ENCODE data around the gene TMEM200B. TPM values are rescaled to one million over a fixed set of nuclear protein-coding genes. Genes with fewer than 3 reads are reported as not detected.
"Not testable (repeated sequence)": the region's sequence is repeated elsewhere in the genome, so short reads cannot be mapped to it uniquely, and the experiment has no call there.

TMEM200B gene
- 2.3 TPM for total RNA-seq
- long read RNA-seq, transcript TMEM200B-202 (2 exons, 2,501 nt): major isoform, 7 of 8 reads
- long read RNA-seq, partial matches to known transcripts: 1 of 8 reads
- long read RNA-seq, other reads (novel, unspliced or antisense): 0 of 8 reads

DNA sequence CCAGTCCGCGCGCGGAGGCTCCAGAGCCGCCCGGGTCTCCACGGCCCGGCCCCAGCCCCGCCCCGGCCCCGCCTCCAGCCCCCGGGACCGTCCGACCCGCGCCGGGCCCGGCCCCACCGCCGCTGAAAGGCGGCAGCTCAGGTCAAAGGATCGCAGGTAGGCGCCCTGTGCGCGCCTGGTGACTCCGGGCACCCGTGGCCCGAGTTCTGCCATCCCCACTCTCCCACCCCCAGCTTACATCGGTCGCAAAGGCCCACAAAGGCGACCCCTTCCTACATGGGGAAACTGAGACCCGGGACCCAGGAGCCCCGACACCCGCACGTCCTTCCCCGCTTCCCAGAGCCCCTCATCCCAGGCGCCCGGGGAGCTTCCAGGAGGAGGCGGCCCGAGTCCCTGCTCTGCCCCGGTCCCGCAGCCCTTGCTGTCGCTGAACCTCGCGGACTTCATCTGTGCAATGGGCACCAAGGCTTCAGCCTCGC, at the start of gene TMEM200B:
TMEM200B (minus strand) TSS at position 17 of the 479 bp plus-strand sequence. CDS start 2,075 bp downstream, outside the sequence.
- ATAC-seq (ENCODE audit: poor library complexity) (peak; percentile 31), DNase-seq (no peak)
- intact Hi-C loops (cut with DNase I): no loop called here

DNA sequence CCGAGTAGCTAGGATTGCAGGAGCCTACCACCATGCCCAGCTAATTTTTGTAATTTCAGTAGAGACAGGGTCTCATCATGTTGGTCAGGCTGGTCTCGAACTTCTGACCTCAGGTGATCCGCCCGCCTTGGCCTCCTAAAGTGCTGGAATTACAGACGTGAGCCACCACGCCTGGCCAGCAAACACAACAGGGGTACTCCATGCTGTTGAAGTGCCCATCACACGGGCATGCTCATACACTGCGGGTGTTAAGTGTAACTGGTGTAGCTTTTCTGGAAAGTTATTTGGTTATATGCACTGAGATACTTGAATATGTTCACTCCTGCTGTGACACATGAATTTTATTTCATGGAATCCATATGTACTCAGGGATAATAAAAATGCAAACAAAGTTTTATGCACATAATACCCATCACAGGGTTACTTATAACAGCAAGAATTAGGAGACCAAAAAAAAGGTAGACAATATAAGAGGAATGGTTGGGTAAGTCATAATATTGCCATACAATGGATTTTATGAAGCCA, 48.8 kb upstream of the TMEM200B start:
- no peak for ATAC-seq (ENCODE audit: poor library complexity)
- intact Hi-C loops (cut with DNase I): no loop called here
- DNase-seq: no peak

DNA sequence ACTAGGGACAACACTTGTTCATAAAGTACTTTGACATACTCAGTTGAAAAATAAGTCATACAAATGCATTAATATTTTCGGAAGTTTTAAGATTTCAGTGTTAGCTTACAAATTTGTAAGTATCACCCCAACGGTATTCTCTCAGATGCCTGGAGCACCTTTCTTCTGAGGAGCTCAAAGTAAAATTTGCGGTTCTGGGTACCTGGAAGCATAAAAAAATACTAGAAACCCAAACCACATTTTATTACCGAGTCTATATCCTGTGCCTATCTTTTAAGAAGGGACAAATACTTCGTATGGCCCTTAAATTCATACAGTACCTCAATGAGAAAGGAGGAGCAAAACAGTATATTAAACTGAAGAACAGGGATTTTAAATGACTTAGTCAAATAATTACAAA, 47.8 kb upstream of the TMEM200B start:
- DNase-seq (no peak), ATAC-seq (ENCODE audit: poor library complexity) (no peak)
- intact Hi-C loops (cut with DNase I): no loop called here

DNA sequence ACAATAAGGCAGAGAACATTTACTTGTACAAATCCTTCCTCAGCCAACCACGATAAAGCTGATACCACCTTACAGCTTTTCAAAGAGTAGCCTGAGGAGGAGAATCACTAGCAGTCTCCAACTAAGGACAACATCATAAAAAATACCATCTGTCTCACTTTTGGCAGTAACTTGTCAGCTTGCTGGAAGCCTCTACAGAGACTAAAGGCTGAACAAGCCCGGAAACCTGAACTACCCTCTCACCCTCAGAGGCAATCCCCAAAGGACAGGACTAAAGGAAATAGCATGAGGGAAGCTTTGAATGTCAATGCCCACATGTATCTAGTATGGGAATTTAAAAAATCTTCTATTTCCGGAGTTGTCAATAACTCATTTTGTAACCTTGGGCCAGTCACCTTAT, 47.4 kb upstream of the TMEM200B start:
- DNase-seq (no peak), ATAC-seq (ENCODE audit: poor library complexity) (peak; percentile 19)
- intact Hi-C loops (cut with DNase I): no loop called here

DNA sequence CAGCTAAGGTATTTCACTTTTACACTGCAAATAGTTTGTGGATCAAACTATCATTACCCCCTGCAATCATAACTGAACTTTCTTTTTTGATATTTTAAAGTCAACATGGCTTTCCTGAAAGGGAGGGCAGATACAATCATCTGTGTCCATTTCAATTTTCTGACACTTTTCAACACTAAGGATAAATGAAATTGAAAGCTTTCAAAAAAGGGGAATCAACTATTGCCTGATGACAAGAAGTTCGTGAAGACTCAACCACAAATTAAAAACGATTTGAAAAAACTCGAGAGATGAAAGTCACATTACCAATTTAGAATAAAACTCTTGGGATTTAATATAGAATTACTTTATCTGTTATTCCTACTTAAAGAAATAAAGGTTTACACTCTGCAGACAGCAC, 46.3 kb upstream of the TMEM200B start:
- intact Hi-C loops (cut with DNase I): no loop called here
- no peak for DNase-seq
- ATAC-seq (ENCODE audit: poor library complexity): no peak

DNA sequence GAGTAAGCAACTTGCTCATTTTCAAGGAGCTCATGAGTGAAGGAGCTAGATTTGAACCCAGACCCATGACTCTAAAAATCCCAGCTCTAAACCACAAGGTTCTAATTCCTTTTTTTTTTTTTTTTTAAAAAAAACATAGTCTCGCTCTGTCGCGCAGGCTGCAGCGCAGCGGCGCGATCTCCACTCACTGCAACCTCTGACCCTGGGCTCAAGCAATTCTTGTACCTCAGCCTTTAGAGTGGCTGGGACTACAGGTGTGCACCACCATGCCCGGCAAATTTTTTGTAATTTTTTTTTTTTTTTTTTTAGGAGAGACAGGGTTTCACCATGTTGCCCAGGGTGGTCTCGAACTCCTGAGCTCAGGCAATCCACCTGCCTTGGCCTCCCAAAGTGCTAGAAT, 44.2 kb upstream of the TMEM200B start:
- no peak for ATAC-seq (ENCODE audit: poor library complexity)
- DNase-seq: no peak
- intact Hi-C loops (cut with DNase I): no loop called here

DNA sequence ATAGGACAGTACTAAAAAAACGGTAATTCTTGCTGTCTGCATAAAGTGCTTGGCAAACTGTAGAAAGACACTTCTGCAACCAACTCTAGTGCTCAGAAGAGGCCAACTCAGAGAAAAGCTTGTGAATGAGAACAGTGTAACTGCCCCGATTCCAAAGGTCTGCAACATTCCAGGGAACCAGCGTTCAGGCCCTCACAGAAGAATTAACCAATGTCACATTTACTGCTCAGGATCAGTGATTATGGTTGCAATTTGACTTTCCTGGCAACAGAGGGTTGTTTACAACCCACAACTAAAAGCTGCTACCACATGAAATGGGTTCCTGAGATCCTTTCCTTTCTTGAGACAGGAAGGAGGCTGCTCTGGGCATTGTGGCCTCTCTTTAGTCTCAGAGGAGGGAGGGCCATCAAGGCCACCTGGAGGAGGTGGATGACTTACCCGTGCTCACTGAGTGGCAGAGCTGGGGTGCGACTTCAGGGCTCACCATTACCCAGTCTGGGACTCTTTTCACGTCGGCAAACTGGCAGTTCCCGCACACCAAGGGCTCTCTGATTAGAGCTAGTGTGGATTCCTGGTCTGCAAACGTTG, 42.7 kb upstream of the TMEM200B start:
- intact Hi-C loops (cut with DNase I): no loop called here
- no peak for ATAC-seq (ENCODE audit: poor library complexity)
- no peak for DNase-seq

DNA sequence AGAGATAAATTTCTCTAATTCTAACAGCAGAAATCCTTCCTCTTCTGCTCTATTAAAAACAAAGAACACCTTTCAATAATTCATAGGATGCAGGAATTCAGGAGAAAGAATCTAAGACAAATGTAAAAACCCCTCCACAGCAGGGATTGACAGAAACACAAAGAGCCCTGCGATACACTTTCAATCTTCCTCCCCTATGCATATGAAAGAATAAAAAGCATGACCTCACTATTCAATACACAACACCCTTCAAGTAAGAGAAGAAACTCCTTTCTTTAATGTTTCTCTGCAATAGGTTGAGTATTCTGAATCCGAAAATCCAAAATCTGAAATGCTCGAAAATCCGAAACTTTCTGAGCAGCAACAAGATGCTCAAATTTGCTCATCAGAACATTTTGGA, 40.9 kb upstream of the TMEM200B start:
- no peak for ATAC-seq (ENCODE audit: poor library complexity)
- DNase-seq: no peak
- intact Hi-C loops (cut with DNase I): no loop called here

DNA sequence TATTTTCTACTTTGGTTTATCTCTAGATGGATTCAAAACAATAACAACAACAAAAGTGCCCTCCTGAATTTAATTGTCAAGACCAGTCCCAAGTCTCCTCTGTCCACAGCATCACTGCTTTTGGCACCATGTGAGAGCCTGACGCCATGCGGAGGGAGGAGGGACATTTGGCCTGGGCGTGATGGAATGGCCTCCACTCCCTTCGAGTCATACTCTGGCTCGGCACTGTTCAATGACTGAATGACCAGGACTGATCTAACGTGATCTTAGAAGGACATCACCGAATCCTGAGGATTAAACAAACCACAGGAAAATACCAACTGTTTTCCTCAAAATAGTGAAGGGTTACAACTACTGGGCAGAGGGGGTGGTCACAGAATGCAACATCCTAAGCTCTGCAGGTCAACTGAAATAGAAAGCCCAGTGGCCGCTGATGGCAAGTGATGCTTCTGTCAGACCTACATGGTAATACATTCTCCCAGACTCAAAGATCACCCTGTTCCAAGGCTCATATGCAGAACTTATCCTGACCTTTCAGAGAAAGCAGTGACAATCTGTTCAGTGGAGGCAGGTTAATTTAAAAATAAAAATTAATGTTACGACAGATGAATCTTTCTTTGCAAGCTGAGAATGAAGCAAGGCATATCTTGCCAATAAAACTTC, 38.9 kb upstream of the TMEM200B start:
- peak; percentile 63 for DNase-seq
- intact Hi-C loops (cut with DNase I): no loop called here
- ATAC-seq (ENCODE audit: poor library complexity): peak; percentile 66

DNA sequence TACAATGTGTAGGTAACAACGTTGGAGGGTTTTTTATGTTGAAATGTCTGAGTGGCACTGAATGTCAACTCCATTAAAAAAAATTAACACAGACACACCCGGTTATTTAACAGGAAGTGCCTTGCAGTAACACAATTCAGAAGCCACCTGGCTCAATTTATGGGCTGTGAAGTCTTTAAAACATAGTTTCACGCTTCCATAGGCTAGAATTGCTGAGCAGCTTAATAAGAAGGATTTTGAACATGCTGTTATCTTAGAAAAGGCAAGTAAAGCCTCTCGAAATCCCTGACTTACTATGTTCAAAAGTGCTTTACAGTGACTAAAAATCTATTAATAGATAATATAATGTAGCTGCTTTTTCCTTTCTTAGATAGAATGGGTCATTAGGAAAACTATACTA, 38.3 kb upstream of the TMEM200B start:
- intact Hi-C loops (cut with DNase I): no loop called here
- DNase-seq (no peak), ATAC-seq (ENCODE audit: poor library complexity) (no peak)

DNA sequence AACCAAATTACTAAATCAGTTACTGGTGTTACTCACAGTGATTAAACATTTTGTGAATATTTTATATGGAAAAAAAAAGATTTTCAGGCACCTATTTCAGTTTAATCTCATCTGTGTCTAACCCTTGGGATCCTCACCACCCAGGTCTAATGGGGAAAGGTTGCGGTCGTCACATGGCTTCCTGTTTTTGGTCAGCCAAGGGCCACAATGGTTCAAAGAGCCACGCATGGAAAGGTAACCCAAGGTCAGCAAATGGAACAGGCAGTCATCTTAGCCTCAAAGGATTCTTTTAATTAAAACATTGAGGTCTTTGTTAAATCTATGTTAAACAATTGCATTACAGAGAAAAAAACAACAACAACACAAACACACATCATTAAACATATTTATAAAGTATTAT, 36.1 kb upstream of the TMEM200B start:
- ATAC-seq (ENCODE audit: poor library complexity): no peak
- no peak for DNase-seq
- intact Hi-C loops (cut with DNase I): no loop called here

DNA sequence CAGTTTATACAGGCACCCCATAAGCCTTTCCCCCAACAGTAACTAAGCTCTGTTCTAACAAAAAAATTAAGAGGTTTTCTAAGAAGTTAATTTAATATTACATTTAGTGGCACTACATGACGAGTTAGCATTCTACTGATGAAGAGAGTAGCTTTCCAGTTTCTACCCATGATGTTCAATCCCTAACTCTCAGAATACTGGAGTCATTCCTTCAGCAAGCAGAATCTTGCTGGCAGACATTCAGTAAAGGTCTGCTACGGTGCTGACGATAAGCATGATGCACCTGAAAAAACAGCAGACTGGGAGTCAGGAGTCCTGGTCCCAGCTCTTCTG, 33.5 kb upstream of the TMEM200B start:
- intact Hi-C loops (cut with DNase I): no loop called here
- DNase-seq (no peak), ATAC-seq (ENCODE audit: poor library complexity) (no peak)

DNA sequence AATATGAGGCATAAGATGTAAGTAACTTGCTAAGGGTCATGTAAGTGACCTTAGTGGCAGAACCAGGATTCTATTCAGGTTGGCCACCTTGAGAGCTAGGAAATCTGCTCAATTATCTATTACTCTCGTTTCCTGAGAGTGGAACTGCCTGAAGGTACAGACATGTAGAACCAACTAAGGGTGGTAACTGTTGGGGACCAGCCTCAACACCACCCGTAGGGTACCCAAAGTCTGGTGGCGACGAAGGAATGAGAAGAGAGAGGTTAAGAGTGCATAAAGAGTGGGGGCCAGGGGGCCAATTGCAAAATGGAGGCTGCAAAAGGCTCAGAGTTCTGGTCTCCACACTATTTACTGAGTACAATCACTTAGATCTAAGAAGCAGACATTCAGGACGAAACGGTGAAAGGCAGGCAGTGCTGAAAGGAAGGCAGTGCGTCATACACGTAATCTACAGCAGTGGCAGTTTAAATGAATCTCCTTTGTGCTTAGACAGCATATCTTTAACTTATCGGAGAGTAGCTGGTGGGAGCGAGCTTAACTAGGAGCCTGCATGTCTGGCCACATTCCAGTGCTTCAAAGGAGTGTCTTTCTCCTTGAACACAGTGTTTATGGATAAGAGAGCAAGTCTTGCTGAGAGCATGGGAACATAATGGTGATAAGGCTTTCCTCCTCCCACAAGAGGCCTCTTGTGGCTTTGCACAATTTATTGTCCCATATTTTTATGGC, 33.0 kb upstream of the TMEM200B start:
- ATAC-seq (ENCODE audit: poor library complexity) (peak; percentile 62), DNase-seq (no peak)
- intact Hi-C loops (cut with DNase I): no loop called here

DNA sequence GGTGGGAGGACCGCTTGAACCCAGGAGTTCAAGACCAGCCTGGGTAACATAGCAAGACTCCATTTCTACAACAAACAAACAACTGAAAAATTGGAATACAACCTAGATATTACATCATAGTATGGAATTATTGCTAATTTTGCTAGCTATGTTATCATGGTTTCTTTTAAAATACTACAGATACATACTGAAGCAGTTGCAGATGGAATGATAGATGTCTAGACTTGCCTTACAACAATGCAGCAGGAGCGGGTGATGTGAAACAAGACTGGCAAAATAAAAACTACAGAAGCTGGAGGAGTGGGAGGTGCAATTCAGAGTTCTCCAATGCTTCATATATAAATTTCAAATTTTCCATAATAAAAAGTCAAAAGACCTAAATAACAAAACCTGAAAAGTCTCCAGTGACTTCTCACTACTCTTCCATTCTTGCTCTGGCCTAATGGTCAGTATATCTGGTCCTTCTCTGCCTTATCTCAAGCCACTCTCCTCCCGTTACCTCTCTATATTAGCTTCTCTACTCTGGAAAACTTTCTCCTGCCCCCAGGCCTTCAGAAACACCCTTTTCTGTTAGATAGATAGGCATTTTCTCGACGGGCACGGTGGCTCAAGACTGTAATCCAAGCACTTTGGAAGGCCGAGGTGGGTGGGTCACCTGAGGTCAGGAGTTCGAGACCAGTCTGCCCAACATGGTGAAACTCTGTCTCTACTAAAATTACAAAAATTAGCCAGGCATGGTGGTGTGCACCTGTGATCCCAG, 28.5 kb upstream of the TMEM200B start:
- no peak for ATAC-seq (ENCODE audit: poor library complexity)
- intact Hi-C loops (cut with DNase I): no loop called here
- DNase-seq: no peak

DNA sequence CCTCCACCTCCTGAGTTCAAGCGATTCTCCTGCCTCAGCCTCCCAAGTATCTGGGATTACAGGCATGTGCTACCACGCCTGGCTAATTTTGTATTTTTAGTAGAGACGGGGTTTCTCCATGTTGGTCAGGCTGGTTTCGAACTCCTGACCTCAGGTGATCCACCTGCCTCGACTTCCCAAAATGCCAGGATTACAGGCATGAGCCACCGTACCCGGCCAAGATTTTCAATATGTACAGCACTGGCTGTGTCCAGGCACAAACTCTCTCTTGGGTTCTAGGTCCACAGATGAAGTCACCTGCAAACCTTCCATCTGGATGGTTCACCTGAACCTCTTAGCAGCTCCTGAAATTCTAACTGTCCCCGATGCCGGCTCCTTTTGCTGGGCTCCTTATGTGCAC, 26.6 kb upstream of the TMEM200B start:
- DNase-seq; ATAC-seq (ENCODE audit: poor library complexity); intact Hi-C loops (cut with DNase I): not testable (repeated sequence)

DNA sequence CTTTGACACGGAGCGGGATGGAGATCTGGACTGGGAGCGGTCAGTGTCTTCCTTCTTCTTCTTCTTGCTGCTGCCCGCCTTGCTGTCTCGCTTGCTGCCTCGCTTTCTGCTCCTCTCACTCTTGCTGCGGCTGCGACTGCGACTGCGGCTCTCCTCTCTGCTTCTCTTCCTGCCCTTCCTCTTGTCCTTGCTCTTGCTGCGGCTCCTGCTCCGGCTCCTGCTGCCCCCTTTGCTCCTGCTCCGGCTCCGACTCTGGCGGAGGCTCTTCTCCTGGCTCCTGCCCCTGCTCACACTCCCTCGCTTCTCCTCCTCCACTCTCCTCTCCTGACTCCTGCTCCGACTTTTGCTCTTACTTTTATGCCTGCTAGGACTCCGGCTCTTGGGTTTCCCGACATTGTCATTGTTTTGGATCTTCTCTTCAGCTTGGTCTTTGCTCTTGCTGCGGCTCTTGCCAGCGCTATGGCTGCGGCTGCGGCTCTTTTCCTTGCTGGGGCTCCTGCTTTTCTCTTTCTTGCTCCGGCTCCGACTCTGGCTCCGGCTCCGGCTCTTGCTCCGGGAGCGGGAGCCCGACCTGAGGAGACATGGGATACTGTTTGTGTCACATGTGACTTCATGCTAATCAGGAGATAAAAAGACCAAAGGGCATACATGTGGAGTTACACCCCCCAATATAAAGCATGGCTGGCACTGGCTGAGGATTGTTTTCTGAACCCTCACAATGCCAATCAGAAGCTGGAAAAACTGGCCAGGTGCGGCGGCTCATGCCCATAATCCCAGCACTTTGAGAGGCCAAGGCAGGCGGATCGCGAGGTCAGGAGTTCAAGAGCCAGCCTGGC, 25.2 kb upstream of the TMEM200B start:
- intact Hi-C loops (cut with DNase I): no loop called here
- DNase-seq (no peak), ATAC-seq (ENCODE audit: poor library complexity) (no peak)

DNA sequence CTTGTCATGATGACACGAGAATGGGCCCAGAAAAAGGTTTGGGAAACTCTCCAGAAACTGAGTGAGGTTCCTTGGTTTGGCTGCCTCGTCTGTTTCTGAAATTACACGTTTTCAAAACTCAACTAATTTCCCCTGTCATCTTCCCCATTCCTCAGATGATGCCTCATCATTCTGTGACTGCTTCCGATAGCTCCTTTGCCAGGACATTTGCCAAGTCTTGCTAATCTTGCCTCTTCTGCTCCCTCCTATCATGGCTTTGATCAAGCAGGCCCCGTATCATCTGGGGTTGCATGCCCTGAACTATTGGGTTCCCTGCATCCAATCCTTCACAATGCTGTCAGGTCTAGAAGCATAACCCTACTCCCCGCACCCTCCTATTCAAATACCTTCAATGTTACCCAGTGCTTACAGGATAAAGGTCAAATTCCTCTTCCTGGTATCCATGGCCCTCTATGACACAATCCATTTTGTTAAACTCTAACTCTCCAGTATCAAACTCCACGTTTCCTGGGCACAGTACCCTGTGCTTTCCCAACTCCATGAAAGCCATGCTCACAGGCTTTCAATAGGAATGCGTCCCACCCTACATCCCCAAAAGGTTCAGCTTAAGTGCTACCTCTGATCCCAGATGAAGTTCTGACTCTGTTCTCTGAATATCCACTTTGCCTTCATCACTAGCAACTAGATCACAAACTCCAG, 22.2 kb upstream of the TMEM200B start:
- intact Hi-C loops (cut with DNase I): no loop called here
- ATAC-seq (ENCODE audit: poor library complexity): peak; percentile 43
- DNase-seq: no peak

DNA sequence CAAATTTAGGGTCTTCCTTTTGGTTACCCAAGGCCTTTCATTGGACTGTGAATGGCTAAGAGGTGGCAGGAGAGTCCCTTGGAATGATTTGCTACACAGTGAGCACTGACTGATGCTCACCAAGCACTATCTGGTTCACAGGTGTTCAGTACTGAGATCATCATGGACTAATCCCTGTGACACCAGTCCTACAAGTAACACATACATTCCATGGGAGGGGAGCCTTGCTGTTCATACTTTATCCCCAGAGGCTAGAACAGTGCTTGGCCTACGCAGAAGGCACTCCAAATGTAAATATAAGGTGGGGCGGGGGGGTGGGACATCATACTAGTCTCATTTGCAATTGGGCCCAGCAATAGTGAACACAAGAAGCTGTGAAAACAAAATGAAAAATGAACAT, 20.5 kb upstream of the TMEM200B start:
- no peak for ATAC-seq (ENCODE audit: poor library complexity)
- DNase-seq: no peak
- intact Hi-C loops (cut with DNase I): no loop called here

All from Right ventricle myocardium superior (tissue), 1 donor.